ENCODE results near the gene CASZ1. TPM values are rescaled to one million over a fixed set of nuclear protein-coding genes. Genes with fewer than 3 reads are reported as not detected.

The CASZ1 gene
- total and polyA plus RNA-seq, 9 of the 15 experiments (the other 6 are each of a cell fraction or from before 2014, with no cell fraction given): 0.01 to 4.0 (median 0.76) TPM; not detected in 1

- TF ChIP-seq ZBTB26 (CRISPR knock-in tag; IDR thresholded peaks at IDR 0.05) (no peak), MAZ (CRISPR knock-in tag; conservative IDR thresholded peaks at IDR 0.05 in 1 of 2, IDR thresholded peaks at IDR 0.05 in 1 of 2) (no peak), ERF (CRISPR knock-in tag; IDR thresholded peaks at IDR 0.05) (no peak), ZNF695 (CRISPR knock-in tag; IDR thresholded peaks at IDR 0.05) (no peak), HDAC8 (tag; IDR thresholded peaks at IDR 0.05) (no peak), KDM1A (IDR thresholded peaks at IDR 0.05) (peak; percentile 30 to 40; a peak in 1 of 4 replicates), USF2 (CRISPR knock-in tag; IDR thresholded peaks at IDR 0.05) (0 out of 2 replicates have a peak, but pooled peaks have one; percentile 2), PHF8 (IDR thresholded peaks at IDR 0.05; ENCODE audit: borderline replicate concordance, low read length) (no peak), MCM7 (IDR thresholded peaks at IDR 0.05) (no peak), MYBL2 (IDR thresholded peaks at IDR 0.05; ENCODE audit: low read depth) (no peak), MYBL2 (CRISPR knock-in tag; IDR thresholded peaks at IDR 0.05; ENCODE audit: borderline replicate concordance) (no peak), BCLAF1 (IDR thresholded peaks at IDR 0.05; ENCODE audit: borderline replicate concordance in 1 of 2, control insufficient read depth in 1 of 2, low read depth in 2 of 2, low read length in 1 of 2) (no peak), YBX1 (IDR thresholded peaks at IDR 0.05) (no peak), ZNF780A (CRISPR knock-in tag; IDR thresholded peaks at IDR 0.05) (no peak), ZFPM2 (CRISPR knock-in tag; IDR thresholded peaks at IDR 0.05) (no peak), ZNF165 (CRISPR knock-in tag; IDR thresholded peaks at IDR 0.05; ENCODE audit: borderline replicate concordance) (no peak), SRF (CRISPR knock-in tag; IDR thresholded peaks at IDR 0.05) (no peak), ZNF311 (CRISPR knock-in tag; IDR thresholded peaks at IDR 0.05) (no peak), ZNF512 (tag; IDR thresholded peaks at IDR 0.05) (no peak), POLR2AphosphoS5 (IDR thresholded peaks at IDR 0.05; ENCODE audit: control insufficient read depth, insufficient read depth, low read depth, low read length) (no peak)
Observed at GRCh38 chr1:10824821-10825540, 28.5 kb upstream of the CASZ1 start (continued).
